Tibial nerve (tissue), 3 donors: ENCODE results near the gene DPP8.

Experiments used
- CTCF ChIP-seq, 5 experiments: fragments of 200-600 bp in 3 of 5; fragments of 450-650 bp in 2 of 5; sonication (generic) in 3 of 5; IDR thresholded peaks; one replicate each; pipeline ENCODE4 v1.5.1; 2016 to 2019; ENCODE audit warnings: antibody characterized with exemption in 5 of 5, mild to moderate bottlenecking in 3 of 5, moderate library complexity in 2 of 5
- POLR2A ChIP-seq, 2 donors: fragments of 450-650 bp; IDR thresholded peaks; one replicate each; pipeline ENCODE4 v1.6.1; 2017; ENCODE audit warnings: antibody characterized with exemption in 2 of 2, mild to moderate bottlenecking in 2 of 2, moderate library complexity in 2 of 2

- no peak for TF ChIP-seq CTCF (IDR thresholded peaks at IDR 0.05)
- no peak for TF ChIP-seq POLR2A (IDR thresholded peaks at IDR 0.05)
Measured at GRCh38 chr15:65529762-65530317, 12.4 kb upstream of the DPP8 start.
